H9 (cell line): ENCODE results near the gene UBAC1. TPM values are rescaled to one million over a fixed set of nuclear protein-coding genes. Genes with fewer than 3 reads are reported as not detected.

ENCODE experiments used
- DNase-seq: peaks from one replicate; pipeline ENCODE4 v3.0.0-alpha.2; 2017
- H2AFZ ChIP-seq: one replicate; pipeline ENCODE4 v1.6.1; 2013; ENCODE audit warnings: mild to moderate bottlenecking, low read length, control low read depth, moderate library complexity
- H2AK5ac ChIP-seq: 2 replicates; pipeline ENCODE4 v1.6.1; 2013; ENCODE audit warnings: low read length, control low read depth, mixed read lengths; ENCODE audit not compliant: insufficient read length
- H2BK120ac ChIP-seq: one replicate; pipeline ENCODE4 v1.6.1; 2013; ENCODE audit warnings: low read depth, mild to moderate bottlenecking, low read length, control low read depth, inconsistent platforms; ENCODE audit not compliant: poor library complexity, severe bottlenecking
- H2BK12ac ChIP-seq: 2 replicates; pipeline ENCODE4 v1.6.1; 2013; ENCODE audit warnings: low read length, control low read depth, mixed read lengths, low read depth; ENCODE audit not compliant: insufficient read length
- H2BK15ac ChIP-seq: 2 replicates; pipeline ENCODE4 v1.6.1; 2013; ENCODE audit warnings: low read depth, low read length, control low read depth
- H2BK20ac ChIP-seq: one replicate; pipeline ENCODE4 v1.6.1; 2013; ENCODE audit warnings: low read depth, mild to moderate bottlenecking, low read length, control low read depth, inconsistent platforms; ENCODE audit not compliant: poor library complexity, severe bottlenecking
- H2BK5ac ChIP-seq: 2 replicates; pipeline ENCODE4 v1.6.1; 2013; ENCODE audit warnings: low read length, control low read depth, mixed read lengths; ENCODE audit not compliant: insufficient read length
- H3K14ac ChIP-seq: 2 replicates; pipeline ENCODE4 v1.6.1; 2013; ENCODE audit warnings: low read length, control low read depth; ENCODE audit not compliant: insufficient read depth
- H3K18ac ChIP-seq: 2 replicates; pipeline ENCODE4 v1.6.1; 2013; ENCODE audit warnings: low read depth, mild to moderate bottlenecking, mixed read lengths, low read length, control low read depth; ENCODE audit not compliant: insufficient read length
- H3K23ac ChIP-seq: 2 replicates; pipeline ENCODE4 v1.6.1; 2013; ENCODE audit warnings: low read length, control low read depth, mixed read lengths, low read depth; ENCODE audit not compliant: insufficient read length
- H3K23me2 ChIP-seq: 2 replicates; pipeline ENCODE4 v1.6.1; 2013; ENCODE audit warnings: low read depth, mild to moderate bottlenecking, mixed read lengths, low read length, control low read depth; ENCODE audit not compliant: insufficient read length, poor library complexity, severe bottlenecking
- H3K27ac ChIP-seq: 2 replicates; pipeline ENCODE4 v1.5.1; 2013; ENCODE audit warnings: low read length, control low read depth, mixed read lengths, low read depth; ENCODE audit not compliant: insufficient read length
- H3K27me3 ChIP-seq: 2 replicates; pipeline ENCODE4 v1.6.1; 2013; ENCODE audit warnings: low read length, control low read depth, inconsistent platforms; ENCODE audit not compliant: insufficient read depth
- H3K4ac ChIP-seq: 2 replicates; pipeline ENCODE4 v1.6.1; 2013; ENCODE audit warnings: low read depth, mild to moderate bottlenecking, control low read depth, inconsistent platforms, low read length, moderate library complexity
- H3K4me1 ChIP-seq: 2 replicates; pipeline ENCODE4 v1.6.1; 2013; ENCODE audit warnings: low read length, control low read depth, inconsistent platforms; ENCODE audit not compliant: insufficient read depth
- H3K4me2 ChIP-seq: 2 replicates; pipeline ENCODE4 v1.6.1; 2013; ENCODE audit warnings: low read length, control low read depth, mixed read lengths; ENCODE audit not compliant: insufficient read length, insufficient read depth
- H3K56ac ChIP-seq: 2 replicates; pipeline ENCODE4 v1.6.1; 2013; ENCODE audit warnings: low read depth, mild to moderate bottlenecking, mixed read lengths, low read length, control low read depth; ENCODE audit not compliant: insufficient read length
- H3K79me1 ChIP-seq: 2 replicates; pipeline ENCODE4 v1.6.1; 2013; ENCODE audit warnings: low read depth, mild to moderate bottlenecking, moderate library complexity, low read length, control low read depth, inconsistent platforms; ENCODE audit not compliant: insufficient read depth, poor library complexity, severe bottlenecking
- H3K79me2 ChIP-seq: 2 replicates; pipeline ENCODE4 v1.6.1; 2013; ENCODE audit warnings: low read length, control low read depth, inconsistent platforms; ENCODE audit not compliant: insufficient read depth
- H3K9ac ChIP-seq: 2 replicates; pipeline ENCODE4 v1.6.1; 2013; ENCODE audit warnings: low read length, control low read depth, mixed read lengths; ENCODE audit not compliant: insufficient read length; ENCODE audit errors: extremely low read depth
- H3K9me3 ChIP-seq: one replicate; pipeline ENCODE4 v1.6.1; 2013; ENCODE audit warnings: low read depth, low read length, inconsistent platforms; ENCODE audit not compliant: control insufficient read depth
- H3T11ph ChIP-seq: one replicate; pipeline ENCODE4 v1.6.1; 2013; ENCODE audit warnings: mild to moderate bottlenecking, low read length, control low read depth, inconsistent platforms
- H4K20me1 ChIP-seq: one replicate; pipeline ENCODE4 v1.6.1; 2013; ENCODE audit not compliant: control insufficient read depth, insufficient read length, insufficient read depth
- H4K5ac ChIP-seq: 2 replicates; pipeline ENCODE4 v1.6.1; 2013; ENCODE audit warnings: low read depth, mild to moderate bottlenecking, mixed read lengths, low read length, control low read depth; ENCODE audit not compliant: insufficient read length
- H4K8ac ChIP-seq: replicated peaks from 2 replicates; pipeline ENCODE4 v1.6.1; 2013; ENCODE audit warnings: low read length, control low read depth, mixed read lengths, low read depth; ENCODE audit not compliant: insufficient read length
- H4K91ac ChIP-seq: 2 replicates; pipeline ENCODE4 v1.6.1; 2013; ENCODE audit warnings: low read depth, mild to moderate bottlenecking, moderate library complexity, mixed read lengths, low read length, control low read depth; ENCODE audit not compliant: insufficient read length
- H3K27ac Mint-ChIP-seq, 3 experiments: 2 replicates in 2 of 3; 3 replicates in 1 of 3; pipeline ENCODE4 v1.8.0; 2020 to 2021; ENCODE audit warnings: mixed read lengths in 3 of 3, mild to moderate bottlenecking in 1 of 3, moderate library complexity in 1 of 3
- H3K27me3 Mint-ChIP-seq: 2 replicates; pipeline ENCODE4 v1.8.0; 2021; ENCODE audit warnings: low read depth, mild to moderate bottlenecking, moderate library complexity, mixed read lengths
- H3K36me3 Mint-ChIP-seq, 3 experiments: 2 replicates in 2 of 3; 3 replicates in 1 of 3; pipeline ENCODE4 v1.8.0; 2020 to 2021; ENCODE audit warnings: low read depth in 3 of 3, mixed read lengths in 3 of 3; ENCODE audit not compliant: insufficient read depth in 1 of 3
- H3K4me1 Mint-ChIP-seq, 2 experiments: 2 replicates each; pipeline ENCODE4 v1.8.0; 2020; ENCODE audit warnings: mixed read lengths in 2 of 2
- H3K4me3 Mint-ChIP-seq, 2 experiments: 2 replicates in 1 of 2; 3 replicates in 1 of 2; pipeline ENCODE4 v1.8.0; 2020 to 2021; ENCODE audit warnings: mild to moderate bottlenecking in 2 of 2, mixed read lengths in 2 of 2, moderate library complexity in 1 of 2
- H3K9me3 Mint-ChIP-seq, 2 experiments: 2 replicates in 1 of 2; 3 replicates in 1 of 2; pipeline ENCODE4 v1.8.0; 2020; ENCODE audit warnings: mild to moderate bottlenecking in 2 of 2, mixed read lengths in 2 of 2, moderate library complexity in 1 of 2
- WGBS: extraction: QIAGEN DNeasy Blood & Tissue Kit; methylation state at CpG from one replicate; pipeline ENCODE4 v1.1.7; 2013; ENCODE audit warnings: missing lambda C conversion rate, low lambda C conversion rate, mixed read lengths; ENCODE audit not compliant: insufficient read length; ENCODE audit errors: extremely low coverage; 5-methylcytosine and 5-hydroxymethylcytosine counted together
- total RNA-seq: library from RNA; stranded (reverse); gene quantifications from 2 replicates; pipeline ENCODE4 v1.2.1, GENCODE V29; 2021
- TF ChIP-seq, protein P1 (sequence below): fragments of 200-600 bp; sonication (generic); conservative IDR thresholded peaks from 3 replicates; pipeline ENCODE4 v1.8.0; 2021; ENCODE audit warnings: antibody characterized with exemption, mild to moderate bottlenecking

UBAC1 gene
- total RNA-seq, 1 experiment from 2014 or later = 47.5 TPM

DNA sequence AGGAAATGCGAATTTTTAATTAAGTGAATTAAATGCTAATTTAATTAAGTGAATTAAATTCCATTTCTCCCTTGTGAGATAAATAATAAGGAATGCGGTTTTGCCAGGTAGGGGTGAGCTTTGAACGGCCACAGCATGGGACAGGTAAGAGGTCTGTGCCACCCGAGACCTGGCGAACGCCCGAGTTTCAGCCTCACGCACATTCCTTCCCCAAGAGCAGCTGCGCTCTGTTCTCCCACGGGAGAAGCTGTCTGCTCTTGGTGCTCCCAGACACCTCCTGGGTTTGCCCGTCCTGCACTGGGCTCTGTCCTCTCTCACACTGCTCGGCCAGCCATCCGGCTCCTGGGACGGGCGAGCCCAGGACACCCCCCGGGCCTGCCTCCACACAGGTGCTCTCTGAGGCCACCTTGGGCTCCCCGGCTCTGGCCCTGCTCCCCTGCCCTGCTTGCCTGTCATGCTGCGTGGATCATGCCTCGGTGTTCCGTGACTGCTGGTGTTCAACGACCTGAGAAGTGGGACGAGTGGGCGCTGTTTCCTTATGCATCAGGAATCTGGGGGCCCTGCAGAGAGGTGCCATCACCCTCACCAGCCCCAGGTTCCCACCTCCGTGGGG, 40.1 kb downstream of the UBAC1 start:
- no peaks in the 10 kb centered on the region for H3K23me2 ChIP-seq
- no peak overlapping the region; the same call in 1 of the 2 replicates for H3K14ac ChIP-seq
- H2BK5ac ChIP-seq = no peak overlapping the region
- H2BK120ac ChIP-seq = no peak overlapping the region
- peaks cover 18% of the 10 kb centered on the region for H3K9me3 ChIP-seq
- no peak overlapping the region for H2BK20ac ChIP-seq
- no peak overlapping the region for H4K5ac ChIP-seq
- no peak overlapping the region for H3K27ac ChIP-seq
- H3K27me3 Mint-ChIP-seq = peaks cover 33% of the 10 kb centered on the region
- no peak for DNase-seq
- H3K27ac Mint-ChIP-seq = peak overlapping the region in 2 of 3 experiments; percentile 44 to 55; a peak in 2 of 7 replicates
- no CpG with 5 or more reads among the region's 24 CpGs for WGBS
- no peak overlapping the region for H3T11ph ChIP-seq
- peaks cover 33 to 44% (median 43%) of the 10 kb centered on the region in 3 experiments for H3K36me3 Mint-ChIP-seq
- H3K9ac ChIP-seq = no peak overlapping the region
- H3K56ac ChIP-seq = no peak overlapping the region
- peaks cover 34 to 39% of the 10 kb centered on the region in 2 experiments for H3K9me3 Mint-ChIP-seq
- no peaks in the 10 kb centered on the region for H4K20me1 ChIP-seq
- TF ChIP-seq, protein P1, sequence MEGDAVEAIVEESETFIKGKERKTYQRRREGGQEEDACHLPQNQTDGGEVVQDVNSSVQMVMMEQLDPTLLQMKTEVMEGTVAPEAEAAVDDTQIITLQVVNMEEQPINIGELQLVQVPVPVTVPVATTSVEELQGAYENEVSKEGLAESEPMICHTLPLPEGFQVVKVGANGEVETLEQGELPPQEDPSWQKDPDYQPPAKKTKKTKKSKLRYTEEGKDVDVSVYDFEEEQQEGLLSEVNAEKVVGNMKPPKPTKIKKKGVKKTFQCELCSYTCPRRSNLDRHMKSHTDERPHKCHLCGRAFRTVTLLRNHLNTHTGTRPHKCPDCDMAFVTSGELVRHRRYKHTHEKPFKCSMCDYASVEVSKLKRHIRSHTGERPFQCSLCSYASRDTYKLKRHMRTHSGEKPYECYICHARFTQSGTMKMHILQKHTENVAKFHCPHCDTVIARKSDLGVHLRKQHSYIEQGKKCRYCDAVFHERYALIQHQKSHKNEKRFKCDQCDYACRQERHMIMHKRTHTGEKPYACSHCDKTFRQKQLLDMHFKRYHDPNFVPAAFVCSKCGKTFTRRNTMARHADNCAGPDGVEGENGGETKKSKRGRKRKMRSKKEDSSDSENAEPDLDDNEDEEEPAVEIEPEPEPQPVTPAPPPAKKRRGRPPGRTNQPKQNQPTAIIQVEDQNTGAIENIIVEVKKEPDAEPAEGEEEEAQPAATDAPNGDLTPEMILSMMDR = no peak
- H3K18ac ChIP-seq = no peak overlapping the region
- no peak overlapping the region for H3K23ac ChIP-seq
- H3K4me3 Mint-ChIP-seq = no peak overlapping the region
- peaks cover 0 to 10% of the 10 kb centered on the region in 2 experiments; a peak in 3 of 4 replicates for H3K4me1 Mint-ChIP-seq
- H4K91ac ChIP-seq = no peak overlapping the region
- H3K79me1 ChIP-seq = no peaks in the 10 kb centered on the region
- H2AFZ ChIP-seq = no peak overlapping the region
- no peak overlapping the region for H2BK12ac ChIP-seq
- no peak overlapping the region for H3K4me2 ChIP-seq
- no peaks in the 10 kb centered on the region for H3K4me1 ChIP-seq
- H2BK15ac ChIP-seq = no peak overlapping the region
- H4K8ac ChIP-seq = no peak overlapping the region
- no peaks in the 10 kb centered on the region for H3K27me3 ChIP-seq
- no peak overlapping the region for H3K4ac ChIP-seq
- H3K79me2 ChIP-seq = no peaks in the 10 kb centered on the region
- no peak overlapping the region for H2AK5ac ChIP-seq
